ENCODE measurements around the gene PLD4.

GRCh38 chr14:104877066-104877805 is 47.4 kb upstream of the PLD4 start:
- TF ChIP-seq BHLHE40 (IDR thresholded peaks at IDR 0.05; ENCODE audit: borderline replicate concordance) (no peak), SUZ12 (IDR thresholded peaks at IDR 0.05) (no peak)
